Vagina (tissue), 2 donors: ENCODE data around the gene C16orf87. TPM values are rescaled to one million over a fixed set of nuclear protein-coding genes. Genes with fewer than 3 reads are reported as not detected.
"Not testable (repeated sequence)": the region's sequence is repeated elsewhere in the genome, so short reads cannot be mapped to it uniquely, and the experiment has no call there.

Source experiments
- DNase-seq, 2 donors: peaks; one replicate each; pipeline ENCODE4 v3.0.0-alpha.2; 2017; ENCODE audit errors: extremely low spot score in 2 of 2
- H3K27ac ChIP-seq: fragments of 200-600 bp; sonication (generic); one replicate; pipeline ENCODE4 v1.5.1; 2019
- H3K27me3 ChIP-seq: fragments of 200-600 bp; sonication (generic); one replicate; pipeline ENCODE4 v1.5.1; 2019
- H3K36me3 ChIP-seq, 2 donors: fragments of 200-600 bp; sonication (generic); one replicate each; pipeline ENCODE4 v1.5.1; 2017 to 2019
- H3K4me1 ChIP-seq: fragments of 200-600 bp; sonication (generic); one replicate; pipeline ENCODE4 v1.5.1; 2019
- H3K4me3 ChIP-seq, 2 donors: fragments of 200-600 bp; sonication (generic); 1 replicate in 1 of 2; 2 replicates in 1 of 2; pipeline ENCODE4 v1.5.1; 2016 to 2019
- H3K9me3 ChIP-seq: fragments of 200-600 bp; sonication (generic); one replicate; pipeline ENCODE4 v1.5.1; 2019
- POLR2A ChIP-seq, 2 donors: fragments of 450-650 bp; IDR thresholded peaks; one replicate each; pipeline ENCODE4 v1.6.1; 2017; ENCODE audit warnings: antibody characterized with exemption in 2 of 2, mild to moderate bottlenecking in 2 of 2, moderate library complexity in 2 of 2
- POLR2AphosphoS5 ChIP-seq, 2 donors: sonication (generic); formaldehyde crosslinking; IDR thresholded peaks; one replicate each; pipeline ENCODE4 v1.9.0; 2017; ENCODE audit warnings: antibody characterized with exemption in 2 of 2, mild to moderate bottlenecking in 2 of 2, low read depth in 1 of 2; ENCODE audit not compliant: insufficient read depth in 1 of 2
- intact Hi-C: fragments of 100-400 bp; cut with DNase I; formaldehyde crosslinking; loops from one replicate; pipeline ENCODE4 v1.15.1; 2023
- total RNA-seq: library from RNA; depleted of rRNA; stranded (reverse); fragments of >200 nt; gene quantifications from one replicate; pipeline ENCODE4 v1.2.3, GENCODE V29; 2016
- TF ChIP-seq, protein P1 (sequence below), 3 experiments: fragments of 450-650 bp in 2 of 3; fragments of 200-600 bp in 1 of 3; sonication (generic) in 1 of 3; IDR thresholded peaks; one replicate each; pipeline ENCODE4 v1.5.1; 2017 to 2019; ENCODE audit warnings: antibody characterized with exemption in 3 of 3, mild to moderate bottlenecking in 2 of 3, moderate library complexity in 2 of 3

C16orf87 gene, protein sequence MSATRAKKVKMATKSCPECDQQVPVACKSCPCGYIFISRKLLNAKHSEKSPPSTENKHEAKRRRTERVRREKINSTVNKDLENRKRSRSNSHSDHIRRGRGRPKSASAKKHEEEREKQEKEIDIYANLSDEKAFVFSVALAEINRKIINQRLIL
- 7.9 TPM for total RNA-seq

DNA sequence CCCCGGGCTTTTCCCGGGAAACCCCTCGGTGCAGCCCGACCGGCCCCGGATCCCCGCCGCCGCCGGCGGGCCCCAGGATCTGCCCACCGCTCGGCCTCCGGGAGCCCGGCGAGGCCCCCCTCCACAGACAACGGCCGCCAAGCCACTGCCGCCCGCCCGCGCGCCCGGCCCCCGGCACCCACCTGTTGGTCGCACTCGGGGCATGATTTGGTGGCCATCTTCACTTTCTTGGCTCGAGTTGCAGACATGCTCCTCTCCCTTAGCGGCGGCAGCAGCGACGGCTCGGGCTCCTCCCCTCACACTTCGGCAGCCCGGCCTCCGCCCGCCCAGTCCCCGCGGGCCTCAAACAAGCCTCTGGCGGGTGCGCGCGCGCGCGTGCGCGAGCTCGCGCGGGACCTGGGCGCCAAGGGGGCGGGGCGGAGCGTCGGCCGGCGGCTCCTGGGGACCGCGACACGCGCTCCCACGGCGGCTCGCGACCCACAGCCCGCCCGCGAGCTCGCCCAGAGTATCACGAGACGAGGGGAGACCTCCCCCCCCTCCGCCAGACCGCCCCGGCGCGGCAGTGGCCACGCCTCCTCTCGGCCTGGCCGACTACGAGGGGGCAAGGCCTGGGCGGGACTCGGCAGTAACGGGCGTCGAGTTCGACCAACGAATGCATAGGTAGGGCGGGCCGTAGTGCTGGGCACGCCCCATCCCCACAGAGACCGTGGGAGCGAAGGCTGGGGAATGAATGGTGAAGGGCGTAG lies at the start of gene C16orf87:
Gene C16orf87 (minus strand): TSS at position 279 of the 746 bp plus-strand sequence. CDS start 31 bp downstream, at position 248.
- Histone ChIP-seq H3K27me3 (no peaks in the 10 kb centered on the region), H3K4me1 (peaks cover 15% of the 10 kb centered on the region), H3K9me3 (no peaks in the 10 kb centered on the region), H3K36me3 (no peaks in the 10 kb centered on the region), H3K27ac (peak within 1 kb of the TSS; percentile 87), H3K4me3 (peak within 1 kb of the TSS; percentile 83 to 86)
- DNase-seq = peak in 1 of 2 donors; percentile 93
- intact Hi-C loops = loop anchor here (5.0 kb wide), 1 partner anchor 144 kb away; the partner anchor contains the start of genes ORC6 and VPS35
- TF ChIP-seq POLR2AphosphoS5 (IDR thresholded peaks at IDR 0.05; ENCODE audit: insufficient read depth in 1 of 2, low read depth in 1 of 2) = peak; percentile 63 to 71
- TF ChIP-seq POLR2A (IDR thresholded peaks at IDR 0.05) = peak in 1 of 2 donors; percentile 63
- TF ChIP-seq, protein P1, sequence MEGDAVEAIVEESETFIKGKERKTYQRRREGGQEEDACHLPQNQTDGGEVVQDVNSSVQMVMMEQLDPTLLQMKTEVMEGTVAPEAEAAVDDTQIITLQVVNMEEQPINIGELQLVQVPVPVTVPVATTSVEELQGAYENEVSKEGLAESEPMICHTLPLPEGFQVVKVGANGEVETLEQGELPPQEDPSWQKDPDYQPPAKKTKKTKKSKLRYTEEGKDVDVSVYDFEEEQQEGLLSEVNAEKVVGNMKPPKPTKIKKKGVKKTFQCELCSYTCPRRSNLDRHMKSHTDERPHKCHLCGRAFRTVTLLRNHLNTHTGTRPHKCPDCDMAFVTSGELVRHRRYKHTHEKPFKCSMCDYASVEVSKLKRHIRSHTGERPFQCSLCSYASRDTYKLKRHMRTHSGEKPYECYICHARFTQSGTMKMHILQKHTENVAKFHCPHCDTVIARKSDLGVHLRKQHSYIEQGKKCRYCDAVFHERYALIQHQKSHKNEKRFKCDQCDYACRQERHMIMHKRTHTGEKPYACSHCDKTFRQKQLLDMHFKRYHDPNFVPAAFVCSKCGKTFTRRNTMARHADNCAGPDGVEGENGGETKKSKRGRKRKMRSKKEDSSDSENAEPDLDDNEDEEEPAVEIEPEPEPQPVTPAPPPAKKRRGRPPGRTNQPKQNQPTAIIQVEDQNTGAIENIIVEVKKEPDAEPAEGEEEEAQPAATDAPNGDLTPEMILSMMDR (IDR thresholded peaks at IDR 0.05) = no peak

DNA sequence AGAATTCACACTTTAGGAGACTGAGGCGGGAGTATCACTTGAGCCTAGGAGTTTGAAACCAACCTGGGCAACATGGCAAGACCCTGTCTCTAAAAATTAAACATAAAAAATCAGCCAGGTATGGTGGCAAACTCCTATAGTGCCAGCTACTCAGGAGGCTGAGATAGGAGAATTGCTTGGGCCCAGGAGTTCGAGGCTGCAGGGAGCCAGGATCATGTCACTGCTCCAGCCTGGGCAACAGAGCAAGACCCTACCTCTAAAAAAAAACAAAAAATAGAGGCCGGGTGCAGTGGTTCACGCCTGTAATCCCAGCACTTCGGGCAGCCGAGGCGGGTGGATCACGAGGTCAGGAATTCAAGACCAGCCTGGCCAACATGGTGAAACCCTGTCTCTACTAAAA lies 44.3 kb upstream of the C16orf87 start:
- intact Hi-C loops = no loop called here
- Histone ChIP-seq H3K27me3 (no peaks in the 10 kb centered on the region), H3K4me3 (no peak overlapping the region), H3K36me3 (no peaks in the 10 kb centered on the region), H3K27ac (no peak overlapping the region), H3K4me1 (no peaks in the 10 kb centered on the region), H3K9me3 (no peaks in the 10 kb centered on the region)
- TF ChIP-seq POLR2AphosphoS5 (IDR thresholded peaks at IDR 0.05; ENCODE audit: insufficient read depth in 1 of 2, low read depth in 1 of 2) (no peak), POLR2A (IDR thresholded peaks at IDR 0.05) (no peak)
- TF ChIP-seq, protein P1 (IDR thresholded peaks at IDR 0.05) = no peak
- DNase-seq = no peak

DNA sequence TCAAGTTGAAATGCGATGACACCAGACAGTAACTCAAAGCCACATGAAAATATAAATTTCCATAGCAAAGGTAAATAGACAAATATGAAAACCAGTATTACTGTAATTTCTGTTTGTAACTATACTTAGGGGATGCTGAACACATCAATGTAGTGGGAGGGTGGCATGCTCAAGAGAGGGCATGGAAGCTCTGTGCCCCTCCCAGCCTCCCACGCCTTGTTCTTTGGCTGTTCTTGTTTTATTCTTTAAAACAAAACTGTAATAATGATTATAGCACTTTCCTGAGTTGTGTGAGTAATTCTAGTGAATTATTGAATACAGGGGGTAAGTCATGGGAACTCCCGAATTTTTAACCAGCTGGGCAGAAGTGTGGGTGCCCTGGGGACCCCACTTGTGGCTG lies 42.2 kb upstream of the C16orf87 start:
- Histone ChIP-seq H3K27ac (no peak overlapping the region), H3K36me3 (no peaks in the 10 kb centered on the region), H3K9me3 (no peaks in the 10 kb centered on the region), H3K27me3 (no peaks in the 10 kb centered on the region), H3K4me3 (no peak overlapping the region), H3K4me1 (no peaks in the 10 kb centered on the region)
- TF ChIP-seq, protein P1 (IDR thresholded peaks at IDR 0.05) = no peak
- TF ChIP-seq POLR2A (IDR thresholded peaks at IDR 0.05) = no peak
- TF ChIP-seq POLR2AphosphoS5 (IDR thresholded peaks at IDR 0.05; ENCODE audit: insufficient read depth in 1 of 2, low read depth in 1 of 2) = no peak
- intact Hi-C loops = no loop called here
- DNase-seq = no peak

DNA sequence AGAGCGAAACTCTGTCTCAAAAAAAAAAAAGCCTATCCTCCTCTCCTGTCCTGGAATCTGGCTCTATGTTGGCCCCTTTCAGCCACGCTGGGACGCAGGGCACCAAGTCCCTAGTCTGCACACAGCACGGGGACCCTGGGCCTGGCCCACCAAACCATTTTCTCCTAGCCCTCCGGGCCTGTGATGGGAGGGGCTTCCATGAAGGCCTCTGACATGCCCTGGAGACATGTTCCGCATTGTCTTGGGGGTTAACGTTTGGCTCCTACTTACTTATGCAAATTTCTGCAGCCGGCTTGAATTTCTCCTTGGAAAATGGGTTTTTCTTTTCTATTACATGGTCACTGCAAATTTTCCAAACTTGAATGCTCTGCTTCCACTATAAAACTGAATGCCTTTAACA lies 40.6 kb upstream of the C16orf87 start:
- no peak overlapping the region for H3K27ac ChIP-seq
- TF ChIP-seq, protein P1 (IDR thresholded peaks at IDR 0.05) = no peak
- no peak for TF ChIP-seq POLR2AphosphoS5 (IDR thresholded peaks at IDR 0.05; ENCODE audit: insufficient read depth in 1 of 2, low read depth in 1 of 2)
- H3K4me3 ChIP-seq = no peak overlapping the region
- no peaks in the 10 kb centered on the region for H3K36me3 ChIP-seq
- no peaks in the 10 kb centered on the region for H3K27me3 ChIP-seq
- no peak for DNase-seq
- no peaks in the 10 kb centered on the region for H3K9me3 ChIP-seq
- no peaks in the 10 kb centered on the region for H3K4me1 ChIP-seq
- intact Hi-C loops = no loop called here

DNA sequence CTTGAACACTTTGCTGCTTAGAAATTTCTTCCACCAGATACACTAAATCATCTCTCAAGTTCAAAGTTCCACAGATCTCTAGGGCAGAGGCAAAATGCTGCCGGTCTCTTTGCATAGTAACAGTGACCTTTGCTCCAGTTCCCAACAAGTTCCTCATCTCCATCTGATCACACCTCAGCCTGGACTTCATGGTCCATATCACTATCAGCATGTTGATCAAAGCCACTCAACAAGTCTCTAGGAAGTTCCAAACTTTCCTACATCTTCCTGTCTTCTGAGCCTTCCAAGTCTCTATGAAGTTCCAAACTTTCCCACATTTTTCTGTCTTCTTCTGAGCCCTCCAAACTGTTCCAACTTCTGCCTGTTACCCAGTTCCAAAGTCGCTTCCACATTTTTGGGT lies 37.9 kb upstream of the C16orf87 start:
- H3K27me3 ChIP-seq, H3K27ac ChIP-seq, H3K4me3 ChIP-seq, intact Hi-C loops, H3K36me3 ChIP-seq, DNase-seq, H3K4me1 ChIP-seq, H3K9me3 ChIP-seq: not testable (repeated sequence)

DNA sequence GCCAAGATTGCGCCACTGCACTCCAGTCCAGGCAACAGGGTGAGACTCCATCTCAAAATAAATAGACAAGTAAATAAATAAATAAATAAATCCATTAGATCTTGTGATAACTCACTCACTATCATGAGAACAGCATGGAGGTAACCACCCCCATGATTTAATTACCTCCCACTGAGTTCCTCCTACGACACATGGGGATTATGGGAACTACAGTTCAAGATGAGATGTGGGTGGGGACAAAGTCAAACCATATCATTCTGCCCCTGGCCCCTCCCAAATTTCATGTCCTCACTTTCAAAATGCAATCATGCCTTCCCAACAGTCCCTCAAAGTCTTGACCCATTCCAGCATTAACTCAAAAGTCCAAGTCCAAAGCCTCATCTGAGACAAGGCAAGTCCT lies 36.5 kb upstream of the C16orf87 start:
- DNase-seq, intact Hi-C loops, H3K27me3 ChIP-seq: not testable (repeated sequence)

More for the DNA sequence above, 36.5 kb upstream of the C16orf87 start:
- H3K27ac ChIP-seq, H3K4me3 ChIP-seq, H3K36me3 ChIP-seq, H3K9me3 ChIP-seq, H3K4me1 ChIP-seq: not testable (repeated sequence)
